ENCODE data around the gene DHX29.

DNA sequence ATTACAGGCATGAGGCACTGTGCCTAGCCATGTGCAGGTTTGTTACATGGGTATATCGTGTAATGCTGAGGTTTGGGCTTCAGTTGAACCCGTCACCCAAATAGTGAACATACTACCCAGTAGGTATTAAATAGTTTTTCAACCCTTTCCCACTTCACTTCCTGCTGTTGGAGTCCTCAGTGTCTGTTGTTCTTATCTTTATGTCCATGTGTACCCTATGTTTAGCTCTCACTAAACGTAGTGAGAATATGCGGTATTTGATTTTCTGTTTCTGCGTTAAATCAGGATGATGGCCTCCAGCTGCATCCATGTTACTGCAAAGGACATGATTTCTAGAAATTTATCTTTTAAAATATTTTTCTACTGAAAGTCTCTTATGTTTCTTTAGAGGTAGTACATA lies 18.1 kb upstream of the DHX29 start:
- no peak for TF ChIP-seq POLR2A (IDR thresholded peaks at IDR 0.05; ENCODE audit: low read depth, low read length)
- TF ChIP-seq POLR2AphosphoS5 (IDR thresholded peaks at IDR 0.05; ENCODE audit: low read depth, low read length): no peak
